ENCODE data around the gene ALDH4A1. TPM values are rescaled to one million over a fixed set of nuclear protein-coding genes. Genes with fewer than 3 reads are reported as not detected.
"Not testable (repeated sequence)": the region's sequence is repeated elsewhere in the genome, so short reads cannot be mapped to it uniquely, and the experiment has no call there.

ALDH4A1 gene
- total RNA-seq, 4 donors from 2014 or later = 25.0 to 33.0 (median 29.6) TPM

- WGBS = 100% methylated on average over 1 of the region's 1 CpG
- Histone ChIP-seq H3K4me1 (no peaks in the 10 kb centered on the region), H3K27ac (no peak overlapping the region), H3K27me3 (peaks cover 27% of the 10 kb centered on the region), H3K9me3 (no peaks in the 10 kb centered on the region), H3K36me3 (no peaks in the 10 kb centered on the region), H3K4me3 (no peak overlapping the region)
- DNase-seq (ENCODE audit: low spot score in 2 of 2) = no peak
- TF ChIP-seq EP300 (IDR thresholded peaks at IDR 0.05) (no peak), POLR2AphosphoS5 (IDR thresholded peaks at IDR 0.05) (no peak), POLR2A (IDR thresholded peaks at IDR 0.05) (no peak), CTCF (IDR thresholded peaks at IDR 0.05) (no peak)
Observed at GRCh38 chr1:18856435-18856834, 45.9 kb downstream of the ALDH4A1 start.

- Histone ChIP-seq H3K9me3 (no peaks in the 10 kb centered on the region), H3K27me3 (peaks cover 27% of the 10 kb centered on the region), H3K27ac (no peak overlapping the region), H3K4me3 (no peak overlapping the region), H3K36me3 (no peaks in the 10 kb centered on the region), H3K4me1 (no peaks in the 10 kb centered on the region)
- no peak for DNase-seq (ENCODE audit: low spot score in 2 of 2)
- TF ChIP-seq CTCF (IDR thresholded peaks at IDR 0.05) (no peak), POLR2AphosphoS5 (IDR thresholded peaks at IDR 0.05) (no peak), EP300 (IDR thresholded peaks at IDR 0.05) (no peak), POLR2A (IDR thresholded peaks at IDR 0.05) (no peak)
- WGBS = 74% methylated on average over 6 of the region's 6 CpGs
Observed at GRCh38 chr1:18855573-18855972, 46.8 kb downstream of the ALDH4A1 start.

DNA sequence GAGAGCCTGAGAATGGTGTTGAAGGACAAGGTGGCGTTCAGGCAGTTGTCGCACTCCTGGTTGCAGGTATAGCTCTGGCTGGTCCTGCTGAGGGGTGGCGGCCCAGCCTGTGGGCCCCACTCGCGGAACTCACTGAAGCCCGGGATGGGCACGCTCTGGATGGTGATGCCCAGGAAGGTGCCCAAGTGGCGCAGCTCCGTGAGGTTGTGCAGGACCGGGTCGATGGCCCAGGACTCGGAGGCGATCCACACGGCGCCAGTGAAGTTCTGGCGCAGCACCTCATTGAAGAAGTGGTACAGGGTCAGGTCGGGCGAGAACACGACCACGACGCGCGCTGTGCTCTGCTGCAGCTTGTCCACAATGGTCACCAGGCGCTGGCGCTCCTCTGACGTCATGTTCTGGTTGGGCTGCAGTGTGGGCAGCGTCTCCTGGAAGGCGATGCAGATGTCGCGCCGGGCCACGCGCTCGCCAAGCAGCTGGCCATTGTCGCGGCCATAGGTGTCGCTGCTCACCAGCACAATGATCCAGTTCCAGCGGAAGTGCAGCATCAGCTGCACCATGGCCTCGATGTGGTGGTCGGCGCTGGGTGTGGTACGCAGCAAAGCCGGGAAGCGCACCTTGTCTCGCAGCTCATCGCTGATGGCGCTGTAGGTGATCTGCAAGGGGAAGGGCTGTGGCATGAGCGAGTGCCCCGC is 47.9 kb downstream of the ALDH4A1 start:
- TF ChIP-seq POLR2A (IDR thresholded peaks at IDR 0.05) (no peak), EP300 (IDR thresholded peaks at IDR 0.05) (no peak), POLR2AphosphoS5 (IDR thresholded peaks at IDR 0.05) (no peak), CTCF (IDR thresholded peaks at IDR 0.05) (no peak)
- Histone ChIP-seq H3K9me3 (no peaks in the 10 kb centered on the region), H3K27ac (no peak overlapping the region), H3K36me3 (no peaks in the 10 kb centered on the region), H3K27me3 (peaks cover 27% of the 10 kb centered on the region), H3K4me1 (no peaks in the 10 kb centered on the region), H3K4me3 (no peak overlapping the region)
- 92% methylated on average over 31 of the region's 49 CpGs for WGBS
- DNase-seq (ENCODE audit: low spot score in 2 of 2) = no peak

DNA sequence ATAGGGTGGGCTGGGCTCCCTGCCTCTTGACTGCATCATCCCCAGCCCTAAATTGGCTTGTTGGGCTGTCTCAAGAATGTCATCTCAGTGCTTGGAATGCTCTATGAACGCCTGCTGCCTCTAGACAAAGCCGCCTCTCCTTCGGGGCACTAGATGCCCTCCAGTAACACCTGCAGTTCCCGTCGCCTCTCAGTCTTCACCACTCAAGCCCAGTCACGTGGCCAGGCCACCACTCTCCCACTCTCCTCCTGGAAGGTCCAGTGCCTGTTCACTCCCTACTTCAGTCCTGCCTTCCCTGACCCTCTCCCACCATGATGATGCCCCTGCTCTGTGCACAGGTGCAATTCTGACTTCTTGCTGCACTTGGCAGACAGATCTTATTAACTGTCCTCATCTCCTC is 49.9 kb downstream of the ALDH4A1 start:
- Histone ChIP-seq H3K4me1 (no peaks in the 10 kb centered on the region), H3K9me3 (no peaks in the 10 kb centered on the region), H3K27me3 (peaks cover 35% of the 10 kb centered on the region), H3K4me3 (no peak overlapping the region), H3K27ac (no peak overlapping the region), H3K36me3 (no peaks in the 10 kb centered on the region)
- no peak for TF ChIP-seq POLR2A (IDR thresholded peaks at IDR 0.05)
- no peak for TF ChIP-seq CTCF (IDR thresholded peaks at IDR 0.05)
- TF ChIP-seq POLR2AphosphoS5 (IDR thresholded peaks at IDR 0.05) = no peak
- no peak for TF ChIP-seq EP300 (IDR thresholded peaks at IDR 0.05)
- DNase-seq (ENCODE audit: low spot score in 2 of 2) = no peak
- WGBS = 28% methylated on average over 4 of the region's 6 CpGs

DNA sequence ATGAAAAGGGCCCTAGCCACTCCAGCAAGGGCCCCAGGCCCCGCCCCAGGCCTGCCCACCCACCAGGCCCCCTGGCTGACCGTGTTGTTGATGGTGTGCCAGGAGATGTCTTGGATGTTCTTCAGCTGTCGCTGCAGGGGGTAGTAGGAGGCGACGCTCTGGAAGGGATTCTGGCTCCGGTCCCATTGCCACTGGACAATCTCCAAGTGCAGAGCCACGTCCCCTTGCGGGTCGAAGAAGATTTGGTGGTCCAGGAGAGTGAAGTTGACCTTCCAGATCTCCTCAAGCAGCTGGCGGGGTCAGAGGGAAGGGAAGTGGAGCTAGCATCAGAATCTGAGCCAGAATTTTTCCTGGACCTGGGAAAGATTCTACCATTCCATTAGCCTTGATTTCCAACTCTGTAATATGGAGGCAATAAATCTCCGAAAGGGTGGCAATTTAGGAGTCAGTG is 53.1 kb downstream of the ALDH4A1 start:
- TF ChIP-seq CTCF (IDR thresholded peaks at IDR 0.05) (no peak), POLR2A (IDR thresholded peaks at IDR 0.05) (no peak), POLR2AphosphoS5 (IDR thresholded peaks at IDR 0.05) (no peak), EP300 (IDR thresholded peaks at IDR 0.05) (no peak)
- no peak for DNase-seq (ENCODE audit: low spot score in 2 of 2)
- Histone ChIP-seq H3K27me3 (peaks cover 29% of the 10 kb centered on the region), H3K4me3 (no peak overlapping the region), H3K9me3 (no peaks in the 10 kb centered on the region), H3K36me3 (no peaks in the 10 kb centered on the region), H3K4me1 (no peaks in the 10 kb centered on the region), H3K27ac (no peak overlapping the region)
- 69% methylated on average over 2 of the region's 11 CpGs for WGBS

DNA sequence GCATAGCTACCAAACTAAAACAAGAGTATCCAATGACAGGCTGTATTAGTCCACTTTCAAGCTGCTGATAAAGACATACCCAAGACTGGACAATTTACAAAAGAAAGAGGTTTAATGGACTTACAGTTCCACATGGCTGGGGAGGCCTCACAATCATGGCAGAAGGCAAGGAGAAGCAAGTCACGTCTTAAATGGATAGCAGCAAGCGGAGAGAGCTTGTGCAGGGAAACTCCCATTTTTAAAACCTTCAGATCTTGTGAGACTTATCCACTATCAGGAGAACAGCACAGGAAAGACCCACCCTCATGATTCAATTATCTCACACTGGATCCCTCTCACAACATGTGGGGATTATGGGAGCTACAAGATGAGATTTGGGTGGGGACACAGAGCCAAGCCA is 54.6 kb downstream of the ALDH4A1 start:
- H3K4me1 ChIP-seq; DNase-seq (ENCODE audit: low spot score in 2 of 2); H3K27ac ChIP-seq; H3K9me3 ChIP-seq; H3K36me3 ChIP-seq; H3K4me3 ChIP-seq: not testable (repeated sequence)
- 94% methylated on average over 2 of the region's 2 CpGs for WGBS
- peaks cover 25% of the 10 kb centered on the region for H3K27me3 ChIP-seq
